H1 (cell line): ENCODE data around the gene LONP2. TPM values are rescaled to one million over a fixed set of nuclear protein-coding genes. Genes with fewer than 3 reads are reported as not detected.

Experiments
- CTCF ChIA-PET: fragments of 300-600 bp; sonication (Branson Sonifier 250); formaldehyde crosslinking; loops from one replicate; lab custom pipeline; 2021; ENCODE audit not compliant: partially characterized antibody; lab: Charles Lee
- POLR2A ChIA-PET: fragments of 300-600 bp; sonication (Branson Sonifier 250); formaldehyde crosslinking; loops from one replicate; lab custom pipeline; 2021; ENCODE audit warnings: inconsistent platforms; ENCODE audit not compliant: partially characterized antibody; lab: Charles Lee
- DNase-seq, 2 experiments: peaks; one replicate each; pipeline versions ENCODE4 v3.0.0 to v3.0.0-alpha.2; 2010 to 2022; ENCODE audit warnings: low spot score in 2 of 2, low read depth in 1 of 2, mixed read lengths in 1 of 2
- FAIRE-seq: peaks from 2 replicates; lab custom pipeline; 2011; peaks lifted over from hg19 to GRCh38; lab: Jason Lieb, UNC
- H2AFZ ChIP-seq: 2 replicates; pipeline ENCODE4 v1.8.1; 2012; ENCODE audit warnings: low read length, inconsistent platforms
- H2AK5ac ChIP-seq: 2 replicates; pipeline ENCODE4 v1.6.1; 2013; ENCODE audit warnings: low read depth, low read length
- H2BK120ac ChIP-seq: replicated peaks from 2 replicates; pipeline ENCODE3; 2013; ENCODE audit warnings: low read depth, low read length, inconsistent platforms
- H2BK12ac ChIP-seq: 2 replicates; pipeline ENCODE4 v1.6.1; 2013; ENCODE audit warnings: low read depth, low read length
- H2BK15ac ChIP-seq: 2 replicates; pipeline ENCODE4 v1.6.1; 2013; ENCODE audit warnings: low read length
- H2BK20ac ChIP-seq: 2 replicates; pipeline ENCODE4 v1.6.1; 2013; ENCODE audit warnings: low read length
- H2BK5ac ChIP-seq: 2 replicates; pipeline ENCODE4 v1.6.1; 2013; ENCODE audit warnings: low read depth, low read length
- H3K14ac ChIP-seq: 2 replicates; pipeline ENCODE4 v1.6.1; 2013; ENCODE audit warnings: inconsistent platforms; ENCODE audit not compliant: insufficient read length
- H3K18ac ChIP-seq: 2 replicates; pipeline ENCODE4 v1.6.1; 2013; ENCODE audit warnings: low read length; ENCODE audit errors: extremely low read depth
- H3K23ac ChIP-seq: 2 replicates; pipeline ENCODE4 v1.6.1; 2013; ENCODE audit warnings: inconsistent platforms; ENCODE audit not compliant: insufficient read length
- H3K23me2 ChIP-seq: 2 replicates; pipeline ENCODE4 v1.6.1; 2013; ENCODE audit warnings: low read depth, low read length
- H3K27ac ChIP-seq: 2 replicates; pipeline ENCODE4 v1.6.1; 2011; ENCODE audit warnings: low read depth, low read length, inconsistent platforms
- H3K27me3 ChIP-seq, 4 experiments: replicated peaks in 1 of 4; 1 replicate in 1 of 4; 2 replicates in 3 of 4; pipeline versions ENCODE4 v1.6.1 to v1.8.1; 2011 to 2013; ENCODE audit warnings: low read length in 3 of 4, mild to moderate bottlenecking in 3 of 4, inconsistent platforms in 2 of 4, mixed read lengths in 2 of 4, moderate library complexity in 1 of 4; ENCODE audit not compliant: control insufficient read depth in 3 of 4, insufficient read depth in 3 of 4; ENCODE audit errors: extremely low read depth in 1 of 4
- H3K36me3 ChIP-seq, 4 experiments: 2 replicates each; pipeline versions ENCODE4 v1.6.1 to v1.8.1; 2011 to 2013; ENCODE audit warnings: mild to moderate bottlenecking in 4 of 4, low read length in 3 of 4, moderate library complexity in 2 of 4, control low read depth in 1 of 4, inconsistent platforms in 1 of 4; ENCODE audit not compliant: insufficient read depth in 4 of 4, control insufficient read depth in 2 of 4
- H3K4ac ChIP-seq: replicated peaks from 2 replicates; pipeline ENCODE3; 2013; ENCODE audit warnings: low read length, low read depth, mixed read lengths, inconsistent platforms; ENCODE audit not compliant: insufficient read length
- H3K4me1 ChIP-seq, 4 experiments: replicated peaks in 1 of 4; 1 replicate in 1 of 4; 2 replicates in 3 of 4; pipeline versions ENCODE4 v1.6.1 to v1.8.1; 2011 to 2013; ENCODE audit warnings: low read length in 3 of 4, inconsistent platforms in 2 of 4, mixed read lengths in 1 of 4; ENCODE audit not compliant: insufficient read depth in 4 of 4, control insufficient read depth in 3 of 4
- H3K4me2 ChIP-seq, 2 experiments: 2 replicates each; pipeline versions ENCODE4 v1.6.1 to v1.8.1; 2011 to 2013; ENCODE audit warnings: low read depth in 2 of 2, low read length in 2 of 2, control low read depth in 1 of 2, inconsistent platforms in 1 of 2, mild to moderate bottlenecking in 1 of 2; ENCODE audit not compliant: insufficient read depth in 1 of 2
- H3K4me3 ChIP-seq, 4 experiments: fragments of 200-600, 300-600 bp in 1 of 4; sonication (generic), shearing (Covaris generic), sonication (Bioruptor Twin) in 1 of 4; 2 replicates each; pipeline versions ENCODE4 v1.5.1 to v1.8.1; 2011 to 2016; ENCODE audit warnings: low read length in 4 of 4, low read depth in 3 of 4, control low read depth in 2 of 4, inconsistent platforms in 2 of 4, mild to moderate bottlenecking in 2 of 4, mixed read lengths in 1 of 4, moderate library complexity in 1 of 4; ENCODE audit not compliant: insufficient read depth in 2 of 4; ENCODE audit errors: extremely low read depth in 1 of 4
- H3K56ac ChIP-seq: replicated peaks from 2 replicates; pipeline ENCODE3; 2013; ENCODE audit warnings: low read depth, mild to moderate bottlenecking, mixed read lengths, low read length, inconsistent platforms; ENCODE audit not compliant: insufficient read length
- H3K79me1 ChIP-seq: 2 replicates; pipeline ENCODE4 v1.6.1; 2013; ENCODE audit warnings: low read depth, low read length, control low read depth
- H3K79me2 ChIP-seq, 2 experiments: 2 replicates each; pipeline versions ENCODE4 v1.6.1 to v1.8.1; 2012 to 2013; ENCODE audit warnings: low read length in 2 of 2, mild to moderate bottlenecking in 2 of 2, inconsistent platforms in 1 of 2; ENCODE audit not compliant: insufficient read depth in 2 of 2, control insufficient read depth in 1 of 2
- H3K9ac ChIP-seq, 4 experiments: replicated peaks in 1 of 4; 1 replicate in 1 of 4; 2 replicates in 3 of 4; pipeline versions ENCODE4 v1.6.1 to v1.8.1; 2011 to 2013; ENCODE audit warnings: low read depth in 3 of 4, low read length in 3 of 4, control low read depth in 2 of 4, mild to moderate bottlenecking in 2 of 4, moderate library complexity in 2 of 4, inconsistent platforms in 1 of 4; ENCODE audit errors: extremely low read depth in 1 of 4
- H3K9me3 ChIP-seq, 2 experiments: 2 replicates each; pipeline versions ENCODE4 v1.6.1 to v1.8.1; 2012 to 2013; ENCODE audit warnings: mild to moderate bottlenecking in 2 of 2, moderate library complexity in 2 of 2, control low read depth in 1 of 2, inconsistent platforms in 1 of 2, low read depth in 1 of 2, low read length in 1 of 2, mixed read lengths in 1 of 2; ENCODE audit not compliant: insufficient read depth in 2 of 2
- H4K20me1 ChIP-seq, 2 experiments: replicated peaks in 1 of 2; 2 replicates each; pipeline versions ENCODE3 to v1.8.1; 2011 to 2013; ENCODE audit warnings: inconsistent platforms in 2 of 2, low read length in 2 of 2, mild to moderate bottlenecking in 1 of 2; ENCODE audit not compliant: insufficient read depth in 2 of 2, control insufficient read depth in 1 of 2
- H4K5ac ChIP-seq: 2 replicates; pipeline ENCODE4 v1.6.1; 2013; ENCODE audit warnings: low read length, low read depth, mixed read lengths, inconsistent platforms; ENCODE audit not compliant: insufficient read length
- H4K8ac ChIP-seq: 2 replicates; pipeline ENCODE4 v1.8.0; 2013; ENCODE audit warnings: mild to moderate bottlenecking, moderate library complexity, low read length, inconsistent platforms; ENCODE audit not compliant: insufficient read depth; ENCODE audit errors: extremely low read depth
- H4K91ac ChIP-seq: replicated peaks from 2 replicates; pipeline ENCODE3; 2013; ENCODE audit warnings: low read length, mixed read lengths, inconsistent platforms; ENCODE audit not compliant: insufficient read length
- BACH1 ChIP-seq: IDR thresholded peaks from 2 replicates; pipeline ENCODE4 v1.6.1; 2012; ENCODE audit warnings: low read length, improper control_type of control experiment
- SUZ12 ChIP-seq: fragments of 200-600 bp; sonication (generic); IDR thresholded peaks from 2 replicates; pipeline ENCODE4 v1.6.1; 2012; ENCODE audit warnings: mild to moderate bottlenecking, inconsistent platforms, low read length, moderate library complexity, mixed read lengths
- WGBS, 2 experiments: shearing (Covaris generic) in 1 of 2; methylation state at CpG; one replicate each; pipeline versions ENCODE4 v1.1.6 to v1.1.7; 2013 to 2015; ENCODE audit warnings: low lambda C conversion rate in 2 of 2, mixed read lengths in 2 of 2, inconsistent platforms in 1 of 2, low coverage in 1 of 2, missing lambda C conversion rate in 1 of 2; ENCODE audit not compliant: insufficient replicate concordance in 2 of 2, insufficient coverage in 1 of 2, insufficient read length in 1 of 2; ENCODE audit errors: extremely low coverage in 1 of 2, missing lambda C conversion rate in 1 of 2; 5-methylcytosine and 5-hydroxymethylcytosine counted together
- polyA plus RNA-seq, 7 experiments: library from polyadenylated mRNA; depleted of rRNA in 3 of 7; stranded (reverse) in 5 of 7; unstranded in 2 of 7; fragments of >200 nt in 5 of 7; fragments of 200-250 nt in 2 of 7; gene quantifications; 1 replicate in 5 of 7; 2 replicates in 1 of 7; 4 replicates in 1 of 7; pipeline versions ENCODE4 v1.2.1 to v1.2.3, GENCODE V29; 2011 to 2013; ENCODE audit warnings: missing spikeins in 2 of 7, mixed read lengths in 2 of 7
- total RNA-seq: library from RNA; stranded (reverse); fragmentation: NEBNext Ultra II Directional; extraction: Animal tissue kit (Norgen Biotek cat#: 25700); gene quantifications from 2 replicates; pipeline ENCODE4 v1.2.1, GENCODE V29; 2021

LONP2 gene
- total and polyA plus RNA-seq, 2 of the 8 experiments (the other 6 are each of a cell fraction or from before 2014, with no cell fraction given), result 8.1 to 23.1 TPM

GRCh38 chr16:48386559-48387312, 142.6 kb downstream of the LONP2 start:
- ChIA-PET POLR2A (interaction anchor here (1.0 to 4.6 kb wide), 12 partner anchors 9 to 95 kb away, joined by 3 to 95 read pairs (median 6); no protein-coding TSS in a partner anchor), CTCF (interaction anchor here (1.1 to 1.5 kb wide), 2 partner anchors 10 to 31 kb away, joined by 3 to 4 read pairs; no protein-coding TSS in a partner anchor)
- H4K20me1 ChIP-seq, result no peaks in the 10 kb centered on the region
- no peak overlapping the region for H2BK120ac ChIP-seq
- no peak overlapping the region for H2BK20ac ChIP-seq
- peak overlapping the region; percentile 23 for H4K91ac ChIP-seq
- no peak overlapping the region for H2AK5ac ChIP-seq
- no peak overlapping the region for H2BK5ac ChIP-seq
- no peak for FAIRE-seq
- H2BK15ac ChIP-seq, result no peak overlapping the region
- TF ChIP-seq SUZ12, result no peak
- TF ChIP-seq BACH1, result no peak
- TF ChIP-seq, all 59 proteins: peak for 0
- no peaks in the 10 kb centered on the region for H3K9me3 ChIP-seq
- H3K79me1 ChIP-seq, result no peaks in the 10 kb centered on the region
- no peak overlapping the region for H3K14ac ChIP-seq
- 0 out of 2 replicates have a peak overlapping the region, but pooled peaks have one; percentile 15 for H2AFZ ChIP-seq
- H3K4me1 ChIP-seq, result peaks cover 0 to 4% (median 3%) of the 10 kb centered on the region in 4 experiments; a peak in 2 of 7 replicates
- H3K4ac ChIP-seq, result no peak overlapping the region
- H3K56ac ChIP-seq, result no peak overlapping the region
- peaks cover 20 to 29% of the 10 kb centered on the region in 2 experiments for H3K79me2 ChIP-seq
- peak overlapping the region; percentile 27; the same call in 1 of the 2 replicates for H3K18ac ChIP-seq
- H3K4me2 ChIP-seq, result peak overlapping the region in 1 of 2 experiments; percentile 63; a peak in 1 of 4 replicates
- H3K27ac ChIP-seq, result no peak overlapping the region
- no peaks in the 10 kb centered on the region for H3K27me3 ChIP-seq
- 0 out of 8 replicates have a peak overlapping the region, but pooled peaks of 1 of the 4 experiments have one; percentile 65 for H3K4me3 ChIP-seq
- H3K9ac ChIP-seq, result no peak overlapping the region; a peak in 1 of 7 replicates
- H3K23me2 ChIP-seq, result peaks cover 9% of the 10 kb centered on the region
- no peaks in the 10 kb centered on the region for H3K36me3 ChIP-seq
- WGBS, 2 experiments, result 86% methylated on average over 17 of the region's 17 CpGs; no CpG with 5 or more reads in 1 of the 2 experiments
- peak overlapping the region; percentile 21 for H4K5ac ChIP-seq
- peak overlapping the region; percentile 23; the same call in 1 of the 2 replicates for H4K8ac ChIP-seq
- peak overlapping the region; percentile 43; the same call in 1 of the 2 replicates for H2BK12ac ChIP-seq
- H3K23ac ChIP-seq, result peak overlapping the region; percentile 55
- DNase-seq, result no peak
